ENCODE data around the gene MICAL3.

- TF ChIP-seq EP300 (IDR thresholded peaks at IDR 0.05) (no peak), CTCF (IDR thresholded peaks at IDR 0.05) (no peak), POLR2A (IDR thresholded peaks at IDR 0.05) (no peak)
These were observed 67.7 kb downstream of the MICAL3 start for GRCh38 chr22:17956630-17957029.

Data from suprapubic skin (tissue), 3 donors.